ENCODE measurements around the gene DYNLT2.

GRCh38 chr6:169691260-169691659 is 60.1 kb downstream of the DYNLT2 start:
- TF ChIP-seq CTCF (IDR thresholded peaks at IDR 0.05): no peak
- no peak for TF ChIP-seq POLR2AphosphoS5 (IDR thresholded peaks at IDR 0.05)
- no peak for TF ChIP-seq POLR2A (IDR thresholded peaks at IDR 0.05)
